GM10266 (cell line): ENCODE results near the gene ARNT2.

Experiments
- DNase-seq: peaks from one replicate; pipeline ENCODE4 v3.0.0; 2012; ENCODE audit errors: extremely low spot score
- TF ChIP-seq, protein P1 (sequence below): IDR thresholded peaks from 2 replicates; pipeline ENCODE4 v1.5.1; 2012; ENCODE audit warnings: mild to moderate bottlenecking, low read depth; ENCODE audit not compliant: control insufficient read depth, insufficient read depth; ENCODE audit errors: missing control alignments

Gene ARNT2

DNA sequence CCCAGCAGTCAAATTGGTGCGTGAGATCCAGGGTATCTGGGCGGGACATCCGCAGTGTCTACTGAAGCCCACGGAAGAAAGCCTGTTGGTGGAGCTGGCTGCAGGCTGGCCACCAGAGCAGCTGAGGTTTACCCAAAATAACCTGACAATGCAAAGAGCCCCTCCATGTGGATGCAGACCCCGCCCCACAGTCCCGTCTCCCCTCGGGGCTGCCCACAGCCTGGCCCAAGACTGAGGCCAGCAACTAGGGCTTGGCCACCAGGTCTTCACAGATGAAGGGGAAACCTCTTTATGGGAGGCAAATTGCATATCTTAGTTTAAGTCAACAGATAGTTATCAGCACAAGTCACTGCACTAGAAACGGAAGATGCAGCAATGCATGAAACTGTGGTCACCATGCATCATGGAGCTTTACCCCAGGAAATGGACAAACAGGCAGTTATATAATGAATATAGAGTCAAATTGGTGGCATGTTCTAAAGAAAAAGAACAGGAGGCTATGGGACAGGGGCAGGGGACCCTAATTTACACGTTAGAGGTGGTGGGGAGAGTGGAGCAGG, 86.3 kb downstream of the ARNT2 start:
- TF ChIP-seq, protein P1, sequence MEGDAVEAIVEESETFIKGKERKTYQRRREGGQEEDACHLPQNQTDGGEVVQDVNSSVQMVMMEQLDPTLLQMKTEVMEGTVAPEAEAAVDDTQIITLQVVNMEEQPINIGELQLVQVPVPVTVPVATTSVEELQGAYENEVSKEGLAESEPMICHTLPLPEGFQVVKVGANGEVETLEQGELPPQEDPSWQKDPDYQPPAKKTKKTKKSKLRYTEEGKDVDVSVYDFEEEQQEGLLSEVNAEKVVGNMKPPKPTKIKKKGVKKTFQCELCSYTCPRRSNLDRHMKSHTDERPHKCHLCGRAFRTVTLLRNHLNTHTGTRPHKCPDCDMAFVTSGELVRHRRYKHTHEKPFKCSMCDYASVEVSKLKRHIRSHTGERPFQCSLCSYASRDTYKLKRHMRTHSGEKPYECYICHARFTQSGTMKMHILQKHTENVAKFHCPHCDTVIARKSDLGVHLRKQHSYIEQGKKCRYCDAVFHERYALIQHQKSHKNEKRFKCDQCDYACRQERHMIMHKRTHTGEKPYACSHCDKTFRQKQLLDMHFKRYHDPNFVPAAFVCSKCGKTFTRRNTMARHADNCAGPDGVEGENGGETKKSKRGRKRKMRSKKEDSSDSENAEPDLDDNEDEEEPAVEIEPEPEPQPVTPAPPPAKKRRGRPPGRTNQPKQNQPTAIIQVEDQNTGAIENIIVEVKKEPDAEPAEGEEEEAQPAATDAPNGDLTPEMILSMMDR = no peak
- no peak for DNase-seq

DNA sequence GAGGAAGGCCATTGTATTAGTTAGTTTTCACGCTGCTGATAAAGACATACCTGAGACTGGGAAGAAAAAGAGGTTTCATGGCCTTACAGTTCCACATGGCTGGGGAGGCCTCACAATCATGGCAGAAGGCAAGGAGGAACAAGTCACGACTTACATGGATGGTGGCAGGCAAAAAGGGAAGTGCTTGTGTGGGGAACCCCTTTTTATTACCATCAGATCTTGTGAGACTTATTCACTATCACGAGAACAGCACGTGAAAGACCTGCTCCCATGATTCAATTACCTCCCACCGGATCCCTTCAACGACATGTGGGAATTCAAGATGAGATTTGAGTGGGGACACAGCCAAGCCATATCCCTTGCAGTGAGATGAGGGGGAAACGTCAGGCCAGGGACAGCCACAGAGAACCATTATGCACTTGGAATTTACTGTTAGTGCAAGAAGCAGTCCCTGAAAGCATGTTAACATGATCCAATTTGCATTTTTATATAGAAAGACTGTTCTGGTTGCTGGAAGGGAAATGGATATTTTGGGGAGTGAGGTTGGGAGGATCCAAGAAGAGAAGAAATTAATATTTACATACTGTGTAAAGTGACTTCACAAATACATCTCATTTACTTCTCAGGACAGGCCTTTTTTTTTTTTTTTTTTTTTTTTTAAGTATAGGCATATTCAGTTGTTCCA, 87.1 kb downstream of the ARNT2 start:
- no peak for DNase-seq
- TF ChIP-seq, protein P1 = no peak

DNA sequence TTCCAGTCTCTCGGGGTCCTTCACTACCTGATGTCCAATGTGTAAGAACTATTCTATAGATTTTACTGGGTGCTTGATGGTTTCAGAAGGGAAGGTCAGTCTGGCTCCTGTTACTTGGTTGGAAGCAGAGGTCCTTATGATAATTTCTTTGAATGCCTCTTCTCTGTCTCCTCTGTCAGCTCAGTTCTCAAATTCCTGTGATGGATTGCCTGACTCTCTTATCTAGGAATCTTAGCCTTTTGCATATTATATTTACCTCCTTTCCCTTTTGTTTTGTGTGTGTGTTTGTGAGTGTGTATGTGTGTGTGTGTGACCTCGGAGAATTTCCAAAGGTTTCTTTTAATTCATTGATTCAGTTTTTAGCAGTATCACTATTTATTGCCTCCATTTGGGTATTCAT, 88.2 kb downstream of the ARNT2 start:
- TF ChIP-seq, protein P1 = no peak
- no peak for DNase-seq

DNA sequence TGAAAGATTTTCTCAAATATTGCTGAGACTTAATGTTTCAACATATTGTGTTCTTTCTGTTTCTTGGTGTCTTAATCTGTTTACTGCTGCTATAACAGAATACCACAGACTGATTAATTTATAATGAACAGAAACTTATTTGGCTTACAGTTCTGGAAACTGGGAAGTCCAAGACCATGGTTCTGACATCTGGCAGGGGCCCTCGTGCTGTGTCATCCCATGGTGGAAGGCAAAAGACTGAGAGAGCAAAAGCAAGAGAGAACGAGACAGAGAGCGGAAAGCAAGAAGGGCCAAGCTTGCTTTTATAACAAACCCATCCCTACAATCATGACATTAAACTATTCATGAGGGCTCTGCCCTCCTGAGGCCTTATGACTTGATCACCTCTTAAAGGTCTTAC, 88.7 kb downstream of the ARNT2 start:
- DNase-seq = no peak
- TF ChIP-seq, protein P1 = no peak

DNA sequence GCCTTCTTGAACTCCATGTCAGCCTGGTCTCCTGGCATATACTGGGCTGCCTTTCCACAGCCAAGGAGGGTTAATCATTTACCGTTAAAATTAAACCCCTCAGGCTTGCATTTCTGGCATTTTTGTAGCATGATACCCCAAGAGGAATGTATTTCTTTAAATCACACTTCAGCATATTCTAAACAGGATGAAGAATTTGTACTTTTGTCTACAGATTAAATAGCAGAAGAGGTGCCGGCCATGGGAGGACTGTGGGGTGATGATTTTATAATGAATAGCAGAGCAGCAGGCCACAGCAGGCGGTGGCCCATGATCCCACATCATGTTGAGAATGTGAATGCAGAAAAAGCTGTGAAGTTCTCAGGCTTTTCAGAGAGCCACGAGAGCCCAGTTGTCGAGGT, 90.2 kb downstream of the ARNT2 start:
- TF ChIP-seq, protein P1 = no peak
- DNase-seq = no peak

DNA sequence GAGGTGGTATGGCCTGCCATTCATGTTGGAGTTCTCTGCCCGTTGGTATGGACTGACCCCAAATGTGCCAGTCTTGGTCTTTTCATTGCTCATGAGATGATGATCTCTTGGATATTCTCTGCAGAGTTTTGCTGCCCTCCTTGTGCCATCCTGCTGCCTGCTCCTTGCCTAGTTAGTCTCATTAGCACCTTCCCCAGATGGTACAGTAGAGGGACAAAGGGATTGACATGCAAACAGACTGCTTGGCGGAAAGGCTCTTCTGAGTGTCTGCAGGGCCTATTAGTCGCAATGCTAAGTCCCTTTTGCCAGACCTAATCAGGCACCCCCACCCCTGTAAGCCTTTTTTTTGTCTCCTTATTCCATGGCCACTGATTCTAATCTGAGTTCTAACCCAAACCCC, 90.6 kb downstream of the ARNT2 start:
- no peak for DNase-seq
- TF ChIP-seq, protein P1 = no peak

DNA sequence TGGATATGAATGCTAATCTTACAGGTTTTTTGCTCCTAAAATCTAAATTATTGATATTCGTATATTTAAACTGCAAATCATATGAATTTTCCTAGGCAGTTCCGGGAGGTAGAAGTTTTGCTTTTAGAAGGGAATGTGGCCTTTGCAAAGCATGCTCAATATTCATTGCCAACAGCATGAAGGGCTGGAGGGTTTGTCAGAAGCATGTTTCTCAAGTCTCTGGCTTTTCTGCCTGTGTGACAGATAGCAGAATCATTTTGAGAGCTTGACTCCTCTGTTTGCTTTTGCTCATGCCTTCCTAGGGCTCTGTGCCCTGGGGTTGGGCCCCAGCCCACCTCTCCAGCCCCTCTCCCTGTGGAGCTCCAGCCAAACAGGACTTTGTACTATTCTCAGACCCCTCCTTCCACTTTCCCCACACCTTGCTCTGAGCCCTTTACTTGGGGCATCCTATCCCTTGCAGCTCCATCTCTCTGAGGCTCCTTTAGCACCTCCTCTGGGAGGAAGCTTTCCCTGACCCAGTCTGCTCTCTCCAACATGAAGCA, 91.3 kb downstream of the ARNT2 start:
- TF ChIP-seq, protein P1 = no peak
- no peak for DNase-seq
